Large intestine (tissue), 3 donors: ENCODE measurements around the gene DLGAP1. TPM values are rescaled to one million over a fixed set of nuclear protein-coding genes. Genes with fewer than 3 reads are reported as not detected.

Experiments
- DNase-seq, 2 donors: peaks; one replicate each; pipeline versions ENCODE4 v3.0.0 to v3.0.0-alpha.2; 2013
- H3K27ac ChIP-seq: one replicate; pipeline ENCODE4 v1.5.1; 2013; ENCODE audit warnings: low read length
- H3K27me3 ChIP-seq: 2 replicates; pipeline ENCODE4 v1.6.1; 2013; ENCODE audit warnings: low read length; ENCODE audit not compliant: control insufficient read depth, insufficient read depth
- H3K36me3 ChIP-seq: 2 replicates; pipeline ENCODE4 v1.6.1; 2013; ENCODE audit warnings: low read length; ENCODE audit not compliant: control insufficient read depth, insufficient read depth
- H3K4me1 ChIP-seq: one replicate; pipeline ENCODE4 v1.6.1; 2013; ENCODE audit warnings: low read length; ENCODE audit not compliant: control insufficient read depth, insufficient read depth
- H3K4me3 ChIP-seq: one replicate; pipeline ENCODE4 v1.5.1; 2013; ENCODE audit warnings: low read length
- H3K9me3 ChIP-seq: one replicate; pipeline ENCODE4 v1.6.1; 2013; ENCODE audit warnings: mild to moderate bottlenecking, low read depth, low read length, moderate library complexity; ENCODE audit not compliant: control insufficient read depth
- WGBS: methylation state at CpG from one replicate; pipeline ENCODE4 v1.1.5; 2013; ENCODE audit warnings: low lambda C conversion rate; ENCODE audit not compliant: insufficient coverage; 5-methylcytosine and 5-hydroxymethylcytosine counted together
- polyA plus RNA-seq: library from polyadenylated mRNA; unstranded; fragments of 120-200 nt; gene quantifications from one replicate; pipeline ENCODE4 v1.2.1, GENCODE V29; 2013

The DLGAP1 gene
- polyA plus RNA-seq, 1 donor, result 0.69 TPM

- peaks cover 10% of the 10 kb centered on the region for H3K4me1 ChIP-seq
- H3K9me3 ChIP-seq, result no peaks in the 10 kb centered on the region
- no peak overlapping the region for H3K27ac ChIP-seq
- no peaks in the 10 kb centered on the region for H3K36me3 ChIP-seq
- H3K4me3 ChIP-seq, result no peak overlapping the region
- WGBS, result no CpG with 5 or more reads among the region's 3 CpGs
- no peaks in the 10 kb centered on the region for H3K27me3 ChIP-seq
- DNase-seq, result no peak
Observed at GRCh38 chr18:3538954-3539617, 916.0 kb downstream of the DLGAP1 start.

GRCh38 chr18:3538456-3538855 is 916.7 kb downstream of the DLGAP1 start:
- no peaks in the 10 kb centered on the region for H3K27me3 ChIP-seq
- DNase-seq, result no peak
- H3K4me3 ChIP-seq, result no peak overlapping the region
- no CpG with 5 or more reads among the region's 3 CpGs for WGBS
- H3K27ac ChIP-seq, result no peak overlapping the region
- peaks cover 10% of the 10 kb centered on the region for H3K4me1 ChIP-seq
- H3K9me3 ChIP-seq, result no peaks in the 10 kb centered on the region
- H3K36me3 ChIP-seq, result no peaks in the 10 kb centered on the region

GRCh38 chr18:3530807-3531206 is 924.3 kb downstream of the DLGAP1 start:
- Histone ChIP-seq H3K36me3 (no peaks in the 10 kb centered on the region), H3K9me3 (no peaks in the 10 kb centered on the region), H3K4me3 (no peak overlapping the region), H3K27me3 (no peaks in the 10 kb centered on the region), H3K27ac (no peak overlapping the region), H3K4me1 (peaks cover 5% of the 10 kb centered on the region)
- no peak for DNase-seq
- no CpG with 5 or more reads among the region's 5 CpGs for WGBS

- Histone ChIP-seq H3K4me1 (peaks cover 5% of the 10 kb centered on the region), H3K36me3 (no peaks in the 10 kb centered on the region), H3K4me3 (no peak overlapping the region), H3K9me3 (no peaks in the 10 kb centered on the region), H3K27me3 (no peaks in the 10 kb centered on the region), H3K27ac (no peak overlapping the region)
- DNase-seq, result peak in 1 of 2 donors; percentile 18
- WGBS, result 100% methylated on average over 1 of the region's 3 CpGs
Observed at GRCh38 chr18:3529601-3530000, 925.5 kb downstream of the DLGAP1 start.

GRCh38 chr18:3529077-3529476 is 926.0 kb downstream of the DLGAP1 start:
- no peak overlapping the region for H3K4me3 ChIP-seq
- H3K36me3 ChIP-seq, result no peaks in the 10 kb centered on the region
- WGBS, result no CpG with 5 or more reads among the region's 3 CpGs
- H3K9me3 ChIP-seq, result no peaks in the 10 kb centered on the region
- no peaks in the 10 kb centered on the region for H3K27me3 ChIP-seq
- no peak for DNase-seq
- H3K27ac ChIP-seq, result no peak overlapping the region
- H3K4me1 ChIP-seq, result peaks cover 5% of the 10 kb centered on the region

- no peak overlapping the region for H3K4me3 ChIP-seq
- peaks cover 5% of the 10 kb centered on the region for H3K4me1 ChIP-seq
- no peak for DNase-seq
- H3K9me3 ChIP-seq, result no peaks in the 10 kb centered on the region
- no peaks in the 10 kb centered on the region for H3K27me3 ChIP-seq
- WGBS, result no CpG with 5 or more reads among the region's 4 CpGs
- no peak overlapping the region for H3K27ac ChIP-seq
- no peaks in the 10 kb centered on the region for H3K36me3 ChIP-seq
Observed at GRCh38 chr18:3528231-3528630, 926.9 kb downstream of the DLGAP1 start.

GRCh38 chr18:3526421-3527354 is 928.4 kb downstream of the DLGAP1 start:
- H3K27me3 ChIP-seq, result no peaks in the 10 kb centered on the region
- DNase-seq, result peak; percentile 45 to 68
- H3K27ac ChIP-seq, result peak overlapping the region; percentile 12
- H3K4me3 ChIP-seq, result no peak overlapping the region
- H3K9me3 ChIP-seq, result no peaks in the 10 kb centered on the region
- 0% methylated on average over 5 of the region's 13 CpGs for WGBS
- H3K4me1 ChIP-seq, result peaks cover 5% of the 10 kb centered on the region
- no peaks in the 10 kb centered on the region for H3K36me3 ChIP-seq

GRCh38 chr18:3525870-3526420 is 929.2 kb downstream of the DLGAP1 start:
- H3K9me3 ChIP-seq, result no peaks in the 10 kb centered on the region
- no peaks in the 10 kb centered on the region for H3K27me3 ChIP-seq
- no peaks in the 10 kb centered on the region for H3K36me3 ChIP-seq
- peak overlapping the region; percentile 12 for H3K27ac ChIP-seq
- peak in 1 of 2 donors; percentile 8 for DNase-seq
- WGBS, result 83% methylated on average over 2 of the region's 10 CpGs
- no peak overlapping the region for H3K4me3 ChIP-seq
- peaks cover 5% of the 10 kb centered on the region for H3K4me1 ChIP-seq

GRCh38 chr18:3524706-3525105 is 930.4 kb downstream of the DLGAP1 start:
- H3K4me1 ChIP-seq, result no peaks in the 10 kb centered on the region
- no CpG with 5 or more reads among the region's 5 CpGs for WGBS
- no peaks in the 10 kb centered on the region for H3K36me3 ChIP-seq
- no peaks in the 10 kb centered on the region for H3K9me3 ChIP-seq
- H3K27me3 ChIP-seq, result no peaks in the 10 kb centered on the region
- no peak for DNase-seq
- H3K27ac ChIP-seq, result no peak overlapping the region
- no peak overlapping the region for H3K4me3 ChIP-seq

GRCh38 chr18:3520230-3521085 is 934.6 kb downstream of the DLGAP1 start:
- Histone ChIP-seq H3K4me3 (no peak overlapping the region), H3K27ac (no peak overlapping the region), H3K4me1 (no peaks in the 10 kb centered on the region), H3K27me3 (no peaks in the 10 kb centered on the region), H3K9me3 (no peaks in the 10 kb centered on the region), H3K36me3 (no peaks in the 10 kb centered on the region)
- no peak for DNase-seq
- 70% methylated on average over 6 of the region's 11 CpGs for WGBS
